ENCODE measurements around the gene EPM2A. TPM values are rescaled to one million over a fixed set of nuclear protein-coding genes. Genes with fewer than 3 reads are reported as not detected.

The EPM2A gene
- total RNA-seq, 1 donor from 2014 or later: 9.6 TPM

GRCh38 chr6:145738265-145738664, 2.9 kb upstream of the EPM2A start:
- Histone ChIP-seq H4K20me1 (ENCODE audit: low read depth) (no peaks in the 10 kb centered on the region), H3K27ac (no peak overlapping the region), H3K9me3 (ENCODE audit: low read depth) (no peaks in the 10 kb centered on the region), H3K4me2 (no peak overlapping the region), H3K9ac (no peak overlapping the region), H3F3A (ENCODE audit: low read depth) (peaks cover 37% of the 10 kb centered on the region), H3K27me3 (no peaks in the 10 kb centered on the region), H3K4me1 (peaks cover 20% of the 10 kb centered on the region), H3K79me2 (ENCODE audit: low read depth) (peaks cover 13% of the 10 kb centered on the region), H3K36me3 (no peaks in the 10 kb centered on the region), H3K4me3 (no peak overlapping the region), H2AFZ (replicated peaks) (no peak overlapping the region)
- TF ChIP-seq EZH2 (IDR thresholded peaks at IDR 0.05): no peak
- TF ChIP-seq EZH2phosphoT487 (IDR thresholded peaks at IDR 0.05): no peak
- peaks cover 4% of the 10 kb centered on the region for H3K27me3 Mint-ChIP-seq (ENCODE audit: insufficient read depth, low read depth)
- H3K9me3 Mint-ChIP-seq: peaks cover 17% of the 10 kb centered on the region
- no peak overlapping the region for H3K27ac Mint-ChIP-seq
- H3K4me1 Mint-ChIP-seq: peaks cover 15% of the 10 kb centered on the region
- H3K4me3 Mint-ChIP-seq: no peak overlapping the region
- H3K36me3 Mint-ChIP-seq: no peaks in the 10 kb centered on the region
- no peak for DNase-seq (ENCODE audit: low spot score)

DNA sequence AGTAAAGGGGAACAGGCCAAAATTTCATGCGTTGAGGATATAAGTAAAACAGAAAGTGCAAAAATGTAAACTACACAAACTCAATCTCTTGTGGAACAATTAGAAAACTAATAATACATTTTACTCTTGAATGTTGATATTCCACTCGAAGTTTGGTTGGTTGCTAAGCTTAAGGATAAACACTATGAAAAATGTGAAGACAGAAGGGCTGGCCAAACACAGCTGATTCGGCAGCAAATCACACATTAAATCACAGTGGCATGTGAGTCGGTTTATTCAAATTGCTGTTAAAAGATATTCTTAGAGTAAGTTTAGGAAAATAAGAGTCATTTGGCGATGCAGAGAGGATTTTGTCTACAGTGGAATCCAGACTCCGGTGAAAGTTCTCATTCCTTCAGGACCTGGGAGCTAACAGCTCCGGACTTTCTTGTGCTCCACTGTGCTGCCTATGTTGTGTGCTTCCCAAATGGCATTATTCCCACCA, 1.4 kb upstream of the EPM2A start:
- Histone ChIP-seq H3K4me2 (peak overlapping the region; percentile 84), H3F3A (ENCODE audit: low read depth) (peaks cover 37% of the 10 kb centered on the region), H3K4me1 (peaks cover 20% of the 10 kb centered on the region), H3K27ac (no peak overlapping the region), H3K79me2 (ENCODE audit: low read depth) (peaks cover 16% of the 10 kb centered on the region), H3K27me3 (no peaks in the 10 kb centered on the region), H3K9me3 (ENCODE audit: low read depth) (no peaks in the 10 kb centered on the region), H4K20me1 (ENCODE audit: low read depth) (no peaks in the 10 kb centered on the region), H3K4me3 (peak overlapping the region; percentile 54), H2AFZ (replicated peaks) (no peak overlapping the region), H3K9ac (no peak overlapping the region), H3K36me3 (no peaks in the 10 kb centered on the region)
- peaks cover 4% of the 10 kb centered on the region for H3K27me3 Mint-ChIP-seq (ENCODE audit: insufficient read depth, low read depth)
- no peaks in the 10 kb centered on the region for H3K36me3 Mint-ChIP-seq
- no peak for DNase-seq (ENCODE audit: low spot score)
- peaks cover 17% of the 10 kb centered on the region for H3K9me3 Mint-ChIP-seq
- peak overlapping the region; percentile 72 for H3K4me3 Mint-ChIP-seq
- peak overlapping the region; percentile 42 for H3K27ac Mint-ChIP-seq
- H3K4me1 Mint-ChIP-seq: peaks cover 19% of the 10 kb centered on the region
- no peak for TF ChIP-seq EZH2phosphoT487 (IDR thresholded peaks at IDR 0.05)
- no peak for TF ChIP-seq EZH2 (IDR thresholded peaks at IDR 0.05)
- no peak for TF ChIP-seq CTCF (IDR thresholded peaks at IDR 0.05)

DNA sequence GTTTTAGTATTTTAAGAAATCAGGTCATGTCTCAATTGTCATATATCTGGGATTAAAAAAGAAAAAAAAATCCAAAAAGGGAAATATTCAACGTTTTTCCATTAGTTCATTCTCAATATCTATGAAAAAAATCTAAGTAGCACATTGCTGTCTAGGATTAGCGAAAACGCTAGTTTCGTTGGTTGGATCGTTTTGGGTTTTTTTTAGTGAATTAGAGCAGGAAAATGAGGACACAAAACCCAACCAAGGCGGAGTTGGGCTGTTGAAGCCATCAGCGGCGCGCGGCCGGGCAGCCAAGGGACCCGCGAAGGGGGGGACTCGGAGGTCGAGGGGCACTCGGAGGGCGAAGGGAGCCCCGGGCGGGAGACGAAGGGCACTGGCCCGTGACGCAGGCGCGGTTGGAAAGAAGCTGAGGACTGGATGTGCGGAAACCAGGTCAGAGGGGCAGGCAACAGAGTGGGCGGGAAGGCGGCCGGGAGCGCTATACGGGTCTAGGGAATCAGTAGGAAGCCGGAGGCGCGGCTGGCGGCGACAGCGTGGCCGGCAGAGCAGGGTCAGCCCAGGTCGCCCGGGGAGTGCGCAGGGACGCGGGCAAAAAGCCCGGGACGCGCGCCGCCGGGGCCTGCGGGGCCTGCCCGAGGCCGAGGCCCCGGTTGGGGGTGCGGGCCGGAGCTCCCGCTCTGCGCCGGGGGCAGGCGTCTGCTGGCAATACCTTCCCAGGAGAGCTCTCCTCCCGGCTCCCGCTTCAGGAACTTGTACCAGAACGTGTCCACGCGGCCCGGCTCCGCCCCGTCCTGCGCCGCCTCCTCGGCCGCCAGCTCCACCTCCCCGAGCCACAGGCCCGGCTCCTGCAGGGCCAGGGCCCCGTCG, 599 bp downstream of the EPM2A start:
- Mint-ChIP-seq H3K36me3 (peaks cover 7% of the 10 kb centered on the region), H3K9me3 (peaks cover 14% of the 10 kb centered on the region), H3K4me3 (peak overlapping the region; percentile 93), H3K27ac (peak overlapping the region; percentile 97), H3K27me3 (ENCODE audit: insufficient read depth, low read depth) (peaks cover 2% of the 10 kb centered on the region), H3K4me1 (peaks cover 19% of the 10 kb centered on the region)
- no peaks in the 10 kb centered on the region for H4K20me1 ChIP-seq (ENCODE audit: low read depth)
- H3K9ac ChIP-seq: peak overlapping the region; percentile 22
- no peaks in the 10 kb centered on the region for H3K36me3 ChIP-seq
- peak; percentile 95 for DNase-seq (ENCODE audit: low spot score)
- H3K27me3 ChIP-seq: no peaks in the 10 kb centered on the region
- no peaks in the 10 kb centered on the region for H3K9me3 ChIP-seq (ENCODE audit: low read depth)
- H3F3A ChIP-seq (ENCODE audit: low read depth): peaks cover 37% of the 10 kb centered on the region
- H2AFZ ChIP-seq (replicated peaks): peak overlapping the region; percentile 69
- H3K4me2 ChIP-seq: peak overlapping the region; percentile 84
- H3K27ac ChIP-seq: peak overlapping the region; percentile 94
- TF ChIP-seq EZH2phosphoT487 (IDR thresholded peaks at IDR 0.05): no peak
- TF ChIP-seq EZH2 (IDR thresholded peaks at IDR 0.05): no peak
- TF ChIP-seq CTCF (IDR thresholded peaks at IDR 0.05): no peak
- H3K4me1 ChIP-seq: peaks cover 20% of the 10 kb centered on the region
- peaks cover 16% of the 10 kb centered on the region for H3K79me2 ChIP-seq (ENCODE audit: low read depth)
- peak overlapping the region; percentile 54 for H3K4me3 ChIP-seq

GRCh38 chr6:145733810-145734209, 1.5 kb downstream of the EPM2A start:
- Mint-ChIP-seq H3K4me3 (peak overlapping the region; percentile 93), H3K27me3 (ENCODE audit: insufficient read depth, low read depth) (no peaks in the 10 kb centered on the region), H3K4me1 (peaks cover 19% of the 10 kb centered on the region), H3K9me3 (peaks cover 14% of the 10 kb centered on the region), H3K36me3 (peaks cover 10% of the 10 kb centered on the region), H3K27ac (peak overlapping the region; percentile 29)
- Histone ChIP-seq H3K4me3 (peak overlapping the region; percentile 54), H3K27me3 (no peaks in the 10 kb centered on the region), H3K4me1 (peaks cover 20% of the 10 kb centered on the region), H3F3A (ENCODE audit: low read depth) (peaks cover 33% of the 10 kb centered on the region), H3K4me2 (peak overlapping the region; percentile 84), H3K79me2 (ENCODE audit: low read depth) (peaks cover 16% of the 10 kb centered on the region), H4K20me1 (ENCODE audit: low read depth) (no peaks in the 10 kb centered on the region), H2AFZ (replicated peaks) (peak overlapping the region; percentile 53), H3K36me3 (no peaks in the 10 kb centered on the region), H3K27ac (no peak overlapping the region), H3K9ac (no peak overlapping the region), H3K9me3 (ENCODE audit: low read depth) (no peaks in the 10 kb centered on the region)
- no peak for TF ChIP-seq EZH2 (IDR thresholded peaks at IDR 0.05)
- TF ChIP-seq EZH2phosphoT487 (IDR thresholded peaks at IDR 0.05): no peak
- TF ChIP-seq CTCF (IDR thresholded peaks at IDR 0.05): no peak
- DNase-seq (ENCODE audit: low spot score): peak; percentile 5
